Trophoblast cell (in vitro differentiated cells and primary cell): ENCODE results near the gene BLOC1S6.

Source experiments
- DNase-seq, 2 donors: peaks; one replicate each; pipeline ENCODE4 v3.0.0-alpha.2; 2016
- H2AFZ ChIP-seq: 2 replicates; pipeline ENCODE4 v1.6.1; 2013; ENCODE audit warnings: low read length, moderate library complexity, mild to moderate bottlenecking; ENCODE audit not compliant: insufficient read depth, poor library complexity
- H2AK5ac ChIP-seq: 2 replicates; pipeline ENCODE4 v1.6.1; 2013; ENCODE audit warnings: mild to moderate bottlenecking, low read length
- H2BK120ac ChIP-seq: 2 replicates; pipeline ENCODE4 v1.6.1; 2013; ENCODE audit warnings: low read length, mild to moderate bottlenecking, moderate library complexity; ENCODE audit not compliant: insufficient read depth, poor library complexity
- H2BK12ac ChIP-seq: 2 replicates; pipeline ENCODE4 v1.6.1; 2013; ENCODE audit warnings: mild to moderate bottlenecking, low read length, moderate library complexity
- H2BK5ac ChIP-seq: 2 replicates; pipeline ENCODE4 v1.6.1; 2013; ENCODE audit warnings: low read length, low read depth, moderate library complexity, mild to moderate bottlenecking; ENCODE audit not compliant: poor library complexity
- H3K14ac ChIP-seq: 2 replicates; pipeline ENCODE4 v1.6.1; 2013; ENCODE audit warnings: mild to moderate bottlenecking, low read length
- H3K18ac ChIP-seq: 2 replicates; pipeline ENCODE4 v1.6.1; 2013; ENCODE audit warnings: mild to moderate bottlenecking, low read length
- H3K23ac ChIP-seq: 2 replicates; pipeline ENCODE4 v1.6.1; 2013; ENCODE audit warnings: low read length
- H3K27ac ChIP-seq: 2 replicates; pipeline ENCODE4 v1.5.1; 2013; ENCODE audit warnings: low read depth, mild to moderate bottlenecking, inconsistent platforms, low read length, moderate library complexity
- H3K27me3 ChIP-seq: 2 replicates; pipeline ENCODE4 v1.6.1; 2013; ENCODE audit warnings: inconsistent platforms, mild to moderate bottlenecking, low read length, moderate library complexity; ENCODE audit not compliant: insufficient read depth
- H3K36me3 ChIP-seq, 2 experiments: 1 replicate in 1 of 2; 2 replicates in 1 of 2; pipeline ENCODE4 v1.6.1; 2013; ENCODE audit warnings: low read length in 2 of 2, mild to moderate bottlenecking in 2 of 2, moderate library complexity in 1 of 2; ENCODE audit not compliant: insufficient read depth in 2 of 2, control insufficient read depth in 1 of 2
- H3K4ac ChIP-seq: 2 replicates; pipeline ENCODE4 v1.6.1; 2013; ENCODE audit warnings: low read depth, mild to moderate bottlenecking, low read length, moderate library complexity
- H3K4me1 ChIP-seq, 2 experiments: 1 replicate in 1 of 2; 2 replicates in 1 of 2; pipeline ENCODE4 v1.6.1; 2013; ENCODE audit warnings: low read length in 2 of 2, mild to moderate bottlenecking in 2 of 2, moderate library complexity in 1 of 2; ENCODE audit not compliant: insufficient read depth in 2 of 2, control insufficient read depth in 1 of 2
- H3K4me2 ChIP-seq: 2 replicates; pipeline ENCODE4 v1.6.1; 2013; ENCODE audit warnings: inconsistent platforms, mild to moderate bottlenecking, low read length, moderate library complexity
- H3K4me3 ChIP-seq: 2 replicates; pipeline ENCODE4 v1.5.1; 2013; ENCODE audit warnings: mild to moderate bottlenecking, low read depth, low read length, inconsistent platforms
- H3K79me1 ChIP-seq: one replicate; pipeline ENCODE4 v1.6.1; 2013; ENCODE audit warnings: low read length
- H3K79me2 ChIP-seq: 2 replicates; pipeline ENCODE4 v1.6.1; 2013; ENCODE audit warnings: low read length, mild to moderate bottlenecking; ENCODE audit not compliant: control insufficient read depth, insufficient read depth, poor library complexity
- H3K9ac ChIP-seq: 2 replicates; pipeline ENCODE4 v1.6.1; 2013; ENCODE audit warnings: mild to moderate bottlenecking, low read length
- H3K9me3 ChIP-seq: 2 replicates; pipeline ENCODE4 v1.6.1; 2013; ENCODE audit warnings: low read depth, mild to moderate bottlenecking, control low read depth, inconsistent platforms, low read length; ENCODE audit not compliant: insufficient read depth
- H4K12ac ChIP-seq: 2 replicates; pipeline ENCODE4 v1.6.1; 2013; ENCODE audit warnings: low read depth, mild to moderate bottlenecking, low read length, moderate library complexity
- H4K8ac ChIP-seq: 2 replicates; pipeline ENCODE4 v1.6.1; 2013; ENCODE audit warnings: low read depth, mild to moderate bottlenecking, low read length, moderate library complexity
- H4K91ac ChIP-seq: one replicate; pipeline ENCODE4 v1.6.1; 2013; ENCODE audit warnings: low read depth, mild to moderate bottlenecking, low read length, moderate library complexity
- WGBS: extraction: QIAGEN DNeasy Blood & Tissue Kit; methylation state at CpG from one replicate; pipeline ENCODE4 v1.1.7; 2013; ENCODE audit warnings: missing lambda C conversion rate; ENCODE audit not compliant: insufficient read length, insufficient coverage; ENCODE audit errors: extremely low coverage; 5-methylcytosine and 5-hydroxymethylcytosine counted together

Gene BLOC1S6

GRCh38 chr15:45589256-45589655 is 2.1 kb downstream of the BLOC1S6 start:
- Histone ChIP-seq H3K79me2 (peaks cover 9% of the 10 kb centered on the region), H4K12ac (no peak overlapping the region), H3K9ac (no peak overlapping the region), H3K18ac (no peak overlapping the region), H3K36me3 (peaks cover 2% of the 10 kb centered on the region in 2 experiments), H4K91ac (no peak overlapping the region), H2AFZ (no peak overlapping the region), H3K23ac (no peak overlapping the region), H3K4me2 (no peak overlapping the region), H2AK5ac (no peak overlapping the region), H3K9me3 (no peaks in the 10 kb centered on the region), H3K14ac (no peak overlapping the region), H2BK120ac (no peak overlapping the region), H2BK12ac (no peak overlapping the region), H3K27me3 (no peaks in the 10 kb centered on the region), H4K8ac (no peak overlapping the region), H3K79me1 (peaks cover 12% of the 10 kb centered on the region), H2BK5ac (no peak overlapping the region), H3K4me3 (no peak overlapping the region), H3K4ac (no peak overlapping the region), H3K4me1 (peaks cover 0 to 10% of the 10 kb centered on the region in 2 experiments), H3K27ac (no peak overlapping the region)
- WGBS: no CpG with 5 or more reads among the region's 5 CpGs
- DNase-seq: no peak

DNA sequence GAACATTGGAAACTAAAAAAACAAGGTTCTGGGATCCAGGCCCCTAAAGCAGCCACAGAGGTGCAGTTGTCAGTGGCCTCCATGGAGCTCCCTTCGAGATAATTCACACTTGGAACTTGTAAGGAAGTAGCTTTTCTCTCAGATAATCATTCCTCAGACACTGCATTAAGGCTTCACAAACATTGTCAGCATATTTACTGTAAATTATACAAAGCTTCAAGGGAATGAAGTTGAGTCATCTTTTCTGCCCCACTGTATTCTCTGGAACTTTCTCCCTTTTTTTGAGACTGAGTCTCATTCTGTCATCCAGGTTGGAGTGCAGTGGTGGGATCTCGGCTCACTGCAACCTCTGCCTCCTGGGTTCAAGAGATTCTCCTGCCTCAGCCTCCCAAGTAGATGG is 7.1 kb downstream of the BLOC1S6 start:
- no peak overlapping the region for H2BK120ac ChIP-seq
- no peak overlapping the region for H3K23ac ChIP-seq
- no peak overlapping the region for H4K12ac ChIP-seq
- H4K8ac ChIP-seq: no peak overlapping the region
- H3K79me2 ChIP-seq: no peaks in the 10 kb centered on the region
- no peaks in the 10 kb centered on the region for H3K27me3 ChIP-seq
- H3K79me1 ChIP-seq: no peaks in the 10 kb centered on the region
- no peaks in the 10 kb centered on the region for H3K9me3 ChIP-seq
- no peak overlapping the region for H3K27ac ChIP-seq
- no peak overlapping the region for H4K91ac ChIP-seq
- H3K4me1 ChIP-seq: no peaks in the 10 kb centered on the region
- H2AFZ ChIP-seq: no peak overlapping the region
- no peak overlapping the region for H3K4ac ChIP-seq
- no peak overlapping the region for H3K4me2 ChIP-seq
- H3K4me3 ChIP-seq: no peak overlapping the region
- H3K36me3 ChIP-seq: peaks cover 2 to 5% of the 10 kb centered on the region in 2 experiments
- H2BK5ac ChIP-seq: no peak overlapping the region
- no peak overlapping the region for H2AK5ac ChIP-seq
- DNase-seq: peak in 1 of 2 donors; percentile 66
- H3K14ac ChIP-seq: no peak overlapping the region
- H3K18ac ChIP-seq: no peak overlapping the region
- H3K9ac ChIP-seq: no peak overlapping the region
- no peak overlapping the region for H2BK12ac ChIP-seq
- WGBS: no CpG with 5 or more reads among the region's 2 CpGs

DNA sequence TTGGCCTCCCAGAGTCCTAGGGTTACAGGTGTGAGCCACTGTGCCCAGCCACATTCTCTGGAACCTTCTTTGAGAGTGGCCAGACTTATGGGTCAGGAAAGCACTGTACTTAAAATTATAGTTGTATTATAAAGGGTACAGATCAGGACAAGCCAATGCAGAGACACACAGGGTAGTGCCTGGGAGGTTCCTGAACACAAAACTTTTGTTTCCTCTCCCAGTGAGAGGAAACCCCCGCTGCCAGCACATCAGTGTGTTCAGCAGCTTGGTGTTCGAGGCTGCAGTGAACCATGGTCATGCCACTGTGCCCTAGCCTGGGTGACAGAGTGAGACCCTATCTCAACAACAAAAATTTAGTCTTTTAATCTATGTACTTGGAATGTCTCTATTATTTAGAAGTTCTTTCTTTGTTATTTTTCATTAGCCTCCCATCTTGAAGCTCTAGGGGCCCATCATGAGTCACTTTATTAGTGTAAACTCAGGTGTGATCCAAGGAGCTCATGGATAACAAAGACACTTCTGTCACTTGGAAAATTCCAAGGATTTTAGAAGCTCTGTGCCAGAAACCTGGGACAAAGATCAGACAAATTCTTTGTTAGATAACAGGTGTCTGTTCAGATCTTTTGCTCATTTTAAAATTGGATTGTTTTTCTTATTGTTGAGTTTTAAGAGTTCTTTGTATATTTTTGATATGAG is 7.8 kb downstream of the BLOC1S6 start:
- no peak overlapping the region for H4K91ac ChIP-seq
- no peak overlapping the region for H3K18ac ChIP-seq
- peaks cover 2 to 5% of the 10 kb centered on the region in 2 experiments for H3K36me3 ChIP-seq
- no peak overlapping the region for H2BK12ac ChIP-seq
- H3K14ac ChIP-seq: no peak overlapping the region
- no peak overlapping the region for H3K27ac ChIP-seq
- H3K9ac ChIP-seq: no peak overlapping the region
- H3K4me2 ChIP-seq: no peak overlapping the region
- H3K79me2 ChIP-seq: no peaks in the 10 kb centered on the region
- no peaks in the 10 kb centered on the region for H3K79me1 ChIP-seq
- H2AK5ac ChIP-seq: no peak overlapping the region
- H3K4me3 ChIP-seq: no peak overlapping the region
- H3K4me1 ChIP-seq: no peaks in the 10 kb centered on the region
- no peaks in the 10 kb centered on the region for H3K27me3 ChIP-seq
- no peak overlapping the region for H4K12ac ChIP-seq
- H3K23ac ChIP-seq: no peak overlapping the region
- no peak for DNase-seq
- no peaks in the 10 kb centered on the region for H3K9me3 ChIP-seq
- no peak overlapping the region for H4K8ac ChIP-seq
- no peak overlapping the region for H3K4ac ChIP-seq
- H2AFZ ChIP-seq: no peak overlapping the region
- WGBS: no CpG with 5 or more reads among the region's 2 CpGs
- no peak overlapping the region for H2BK120ac ChIP-seq
- no peak overlapping the region for H2BK5ac ChIP-seq

DNA sequence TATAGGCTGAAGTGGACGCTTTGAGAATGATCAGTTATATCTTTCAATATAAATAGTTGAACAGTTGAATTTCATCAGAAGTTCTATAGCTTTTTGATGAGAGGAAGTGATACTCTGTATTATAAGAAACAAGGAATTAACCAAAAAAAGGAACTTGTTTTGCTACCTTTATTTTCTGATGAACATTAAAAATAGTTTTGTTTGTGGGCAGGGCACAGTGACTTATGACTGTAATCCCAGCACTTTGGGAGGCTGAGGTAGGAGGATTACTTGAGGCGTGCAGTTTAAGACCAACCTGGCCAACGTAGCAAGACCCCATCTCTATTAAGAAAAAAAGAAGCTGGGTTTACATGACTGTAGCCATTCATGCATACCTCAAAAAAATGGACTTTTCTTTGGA is 16.7 kb downstream of the BLOC1S6 start:
- Histone ChIP-seq H3K4ac (no peak overlapping the region), H3K18ac (no peak overlapping the region), H3K36me3 (peaks cover 5 to 9% of the 10 kb centered on the region in 2 experiments), H3K79me2 (no peaks in the 10 kb centered on the region), H2AFZ (no peak overlapping the region), H2BK120ac (no peak overlapping the region), H3K14ac (no peak overlapping the region), H2BK12ac (no peak overlapping the region), H2AK5ac (no peak overlapping the region), H3K4me2 (no peak overlapping the region), H3K79me1 (no peaks in the 10 kb centered on the region), H3K27ac (no peak overlapping the region), H3K4me3 (no peak overlapping the region), H3K9ac (no peak overlapping the region), H3K9me3 (no peaks in the 10 kb centered on the region), H4K12ac (no peak overlapping the region), H3K4me1 (no peaks in the 10 kb centered on the region), H4K91ac (no peak overlapping the region), H2BK5ac (no peak overlapping the region), H3K27me3 (no peaks in the 10 kb centered on the region), H3K23ac (no peak overlapping the region), H4K8ac (no peak overlapping the region)
- WGBS: no CpG with 5 or more reads among the region's 3 CpGs
- no peak for DNase-seq
